Ovary (tissue), 3 donors: ENCODE measurements around the gene PLSCR5.

ENCODE experiments used
- CTCF ChIP-seq, 3 donors: fragments of 450-650 bp in 2 of 3; fragments of 200-600 bp in 1 of 3; IDR thresholded peaks; one replicate each; pipeline versions ENCODE4 v1.5.1 to v1.8.0; 2016 to 2022; ENCODE audit warnings: antibody characterized with exemption in 3 of 3, mild to moderate bottlenecking in 1 of 3
- EP300 ChIP-seq: sonication (generic); formaldehyde crosslinking; IDR thresholded peaks from one replicate; pipeline ENCODE4 v1.6.1; 2017; ENCODE audit warnings: antibody characterized with exemption
- POLR2A ChIP-seq: fragments of 450-650 bp; IDR thresholded peaks from one replicate; pipeline ENCODE4 v1.6.1; 2017; ENCODE audit warnings: antibody characterized with exemption, mild to moderate bottlenecking, moderate library complexity
- donor health status: DM: no; HTN: no; CAD: no.

GRCh38 chr3:146638718-146639117, 33.6 kb upstream of the PLSCR5 start:
- no peak for TF ChIP-seq CTCF (IDR thresholded peaks at IDR 0.05)
- no peak for TF ChIP-seq POLR2A
- TF ChIP-seq EP300 = no peak
